NOMO-1 (cell line): ENCODE measurements around the gene STX1B.
A peak's percentile ranks its signal among the peaks of the same experiment; 100 is the strongest.

Experiments
- DNase-seq, 2 experiments: peaks; one replicate each; lab custom pipeline; 2025; ENCODE audit not compliant: unreplicated experiment in 2 of 2; lab: John Stamatoyannopoulos, UW

The STX1B gene

GRCh38 chr16:30980434-30980833 lies 30.0 kb downstream of the STX1B start:
- no peak for DNase-seq

- no peak for DNase-seq
Observed at GRCh38 chr16:30980023-30980371, 30.4 kb downstream of the STX1B start.

DNA sequence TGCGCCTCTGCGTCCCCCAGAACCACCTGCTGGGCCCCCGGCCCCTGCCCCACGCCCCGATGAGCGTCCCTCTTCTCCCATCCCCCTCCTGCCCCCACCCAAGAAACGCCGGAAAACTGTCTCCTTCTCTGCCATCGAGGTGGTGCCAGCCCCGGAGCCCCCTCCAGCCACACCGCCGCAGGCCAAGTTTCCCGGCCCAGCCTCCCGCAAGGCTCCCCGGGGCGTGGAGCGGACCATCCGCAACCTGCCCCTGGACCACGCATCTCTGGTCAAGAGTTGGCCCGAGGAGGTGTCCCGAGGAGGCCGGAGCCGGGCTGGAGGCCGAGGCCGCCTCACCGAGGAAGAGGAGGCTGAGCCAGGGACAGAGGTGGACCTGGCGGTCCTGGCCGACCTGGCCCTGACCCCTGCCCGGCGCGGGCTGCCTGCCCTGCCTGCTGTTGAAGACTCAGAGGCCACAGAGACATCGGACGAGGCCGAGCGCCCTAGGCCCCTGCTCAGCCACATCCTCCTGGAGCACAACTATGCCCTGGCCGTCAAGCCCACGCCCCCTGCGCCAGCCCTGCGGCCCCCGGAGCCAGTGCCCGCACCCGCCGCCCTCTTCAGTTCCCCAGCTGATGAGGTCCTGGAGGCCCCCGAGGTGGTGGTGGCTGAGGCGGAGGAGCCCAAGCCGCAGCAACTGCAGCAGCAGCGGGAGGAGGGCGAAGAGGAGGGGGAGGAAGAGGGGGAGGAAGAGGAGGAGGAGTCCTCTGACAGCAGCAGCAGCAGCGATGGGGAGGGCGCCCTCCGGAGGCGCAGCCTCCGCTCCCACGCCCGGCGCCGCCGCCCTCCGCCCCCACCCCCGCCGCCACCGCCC lies 31.0 kb downstream of the STX1B start:
- DNase-seq: no peak

- DNase-seq: no peak
Observed at GRCh38 chr16:30977502-30977901, 32.9 kb downstream of the STX1B start.

DNA sequence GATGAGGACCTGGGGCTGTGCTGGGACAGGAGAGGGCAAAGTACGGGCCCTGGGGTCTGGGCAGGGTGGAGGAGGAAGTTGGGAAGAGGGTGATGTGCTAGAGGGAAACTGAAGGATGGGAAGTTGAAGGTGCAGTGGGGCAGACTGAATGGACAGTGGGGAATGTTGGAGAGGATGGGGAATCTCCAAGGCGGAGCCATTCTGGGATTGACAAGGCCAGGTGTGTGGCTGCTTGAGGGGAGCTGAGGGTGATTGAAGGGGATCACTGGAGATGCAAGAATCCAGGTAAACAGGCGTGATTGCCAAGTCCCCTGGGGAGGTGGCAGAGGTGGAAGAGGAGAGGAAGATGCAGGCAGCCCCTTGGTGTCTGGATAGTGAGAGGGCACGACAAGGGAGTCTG lies 34.0 kb downstream of the STX1B start:
- DNase-seq: no peak

GRCh38 chr16:30974348-30974747 lies 36.1 kb downstream of the STX1B start:
- DNase-seq: no peak

- no peak for DNase-seq
Observed at GRCh38 chr16:30972872-30973271, 37.6 kb downstream of the STX1B start.

DNA sequence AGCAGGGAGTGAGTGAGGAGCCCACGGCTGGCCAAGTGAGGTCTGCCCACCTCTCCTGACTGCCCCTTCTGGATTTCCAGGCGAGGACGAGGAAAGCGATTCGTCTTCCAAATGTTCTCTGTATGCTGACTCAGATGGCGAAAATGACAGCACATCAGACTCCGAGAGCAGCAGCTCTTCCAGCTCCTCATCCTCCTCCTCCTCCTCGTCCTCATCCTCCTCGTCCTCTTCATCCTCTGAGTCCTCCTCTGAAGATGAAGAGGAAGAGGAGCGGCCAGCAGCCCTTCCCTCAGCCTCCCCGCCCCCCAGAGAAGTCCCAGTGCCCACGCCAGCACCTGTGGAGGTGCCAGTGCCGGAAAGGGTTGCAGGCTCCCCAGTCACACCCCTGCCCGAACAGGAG lies 39.1 kb downstream of the STX1B start:
- DNase-seq: no peak

DNA sequence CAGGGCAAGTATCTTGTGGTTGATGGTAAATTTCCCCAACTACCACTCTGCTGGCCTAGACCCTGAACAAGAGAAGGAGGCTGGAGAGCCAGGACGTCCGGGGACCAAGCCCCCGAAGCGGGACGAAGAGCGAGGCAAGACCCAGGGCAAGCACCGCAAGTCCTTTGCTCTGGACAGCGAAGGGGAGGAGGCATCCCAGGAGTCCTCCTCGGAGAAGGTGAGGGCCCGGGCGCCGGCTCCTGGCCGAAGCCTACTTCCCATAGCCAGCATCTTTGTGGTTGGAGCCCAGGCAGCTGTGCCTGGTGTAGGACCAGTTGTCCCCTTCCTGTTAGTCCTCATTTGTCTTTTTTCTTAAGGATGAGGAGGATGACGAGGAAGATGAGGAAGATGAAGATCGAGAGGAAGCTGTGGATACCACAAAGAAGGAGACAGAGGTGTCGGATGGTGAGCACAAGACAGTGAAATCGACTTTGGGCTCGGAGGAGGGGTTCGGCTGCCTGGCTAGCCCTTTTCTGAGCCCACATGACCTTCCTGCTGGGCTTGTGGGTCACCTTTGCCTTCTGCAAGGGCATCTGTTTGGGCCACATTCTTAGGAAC lies 41.1 kb downstream of the STX1B start:
- no peak for DNase-seq

- DNase-seq: no peak
Observed at GRCh38 chr16:30967795-30968194, 42.6 kb downstream of the STX1B start.

GRCh38 chr16:30966033-30966619 lies 44.3 kb downstream of the STX1B start:
- no peak for DNase-seq

- no peak for DNase-seq
Observed at GRCh38 chr16:30965436-30965835, 45.0 kb downstream of the STX1B start.

GRCh38 chr16:30964574-30965226 lies 45.7 kb downstream of the STX1B start:
- no peak for DNase-seq

- no peak for DNase-seq
Observed at GRCh38 chr16:30963925-30964511, 46.4 kb downstream of the STX1B start.

DNA sequence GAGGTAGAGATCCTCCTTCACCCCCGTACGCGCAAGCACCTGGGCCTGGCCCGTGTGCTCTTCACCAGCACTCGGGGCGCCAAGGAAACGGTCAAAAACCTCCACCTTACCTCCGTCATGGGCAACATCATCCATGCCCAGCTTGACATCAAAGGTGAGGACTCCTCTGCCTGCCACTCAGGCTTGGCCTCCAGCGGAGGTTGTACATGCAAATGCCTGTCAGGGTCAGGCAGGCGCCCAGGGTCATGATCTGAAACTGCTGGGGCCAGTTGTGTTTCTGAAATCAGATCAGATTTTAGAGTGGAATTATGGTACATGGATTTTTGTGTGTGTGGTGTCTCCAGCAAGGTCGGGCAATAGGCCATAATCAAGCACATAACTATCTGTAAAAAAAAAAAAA lies 49.1 kb downstream of the STX1B start:
- DNase-seq: no peak

- DNase-seq: no peak
Observed at GRCh38 chr16:30958175-30959079, 52.0 kb downstream of the STX1B start.

GRCh38 chr16:30957456-30958174 lies 52.8 kb downstream of the STX1B start, which contains the start of gene SETD1A:
Gene SETD1A (plus strand): TSS chr16:30957754. CDS start chr16:30958732, 978 bp downstream.
- DNase-seq: peak; percentile 90 to 93

- DNase-seq: peak; percentile 79 to 80
Observed at GRCh38 chr16:30956601-30957455, 53.6 kb downstream of the STX1B start.
